SU-DHL-6 (cell line): ENCODE results near the gene CYP4F22.

Experiments
- H2AFZ ChIP-seq: fragments of 200-600 bp; sonication (generic); 2 replicates; pipeline ENCODE4 v1.6.1; 2014; ENCODE audit warnings: low read depth, mild to moderate bottlenecking, moderate library complexity, mixed read lengths, antibody characterized with exemption, low read length; ENCODE audit not compliant: severe bottlenecking
- H3F3A ChIP-seq: fragments of 200-600 bp; shearing (Covaris generic); 2 replicates; pipeline ENCODE4 v1.6.0; 2016; ENCODE audit warnings: antibody characterized with exemption, mild to moderate bottlenecking; ENCODE audit not compliant: insufficient read depth
- H3K27ac ChIP-seq: fragments of 200-600 bp; sonication (generic); 2 replicates; pipeline ENCODE4 v1.5.1; 2016; ENCODE audit warnings: low read depth, mild to moderate bottlenecking, low read length, moderate library complexity, mixed read lengths
- H3K27me3 ChIP-seq: fragments of 200-600 bp; sonication (generic), shearing (Covaris generic); 2 replicates; pipeline ENCODE4 v1.6.0; 2014; ENCODE audit warnings: mild to moderate bottlenecking, low read length
- H3K36me3 ChIP-seq: fragments of 200-600 bp; sonication (generic); 2 replicates; pipeline ENCODE4 v1.6.1; 2014; ENCODE audit warnings: mild to moderate bottlenecking, low read length, mixed read lengths
- H3K4me2 ChIP-seq: fragments of 300-600, 200-600 bp; shearing (Covaris generic), sonication (generic); 2 replicates; pipeline ENCODE4 v1.6.0; 2014; ENCODE audit warnings: low read length, low read depth, mild to moderate bottlenecking; ENCODE audit not compliant: poor library complexity, severe bottlenecking
- H3K4me3 ChIP-seq: fragments of 200-600 bp; sonication (generic); 2 replicates; pipeline ENCODE4 v1.5.1; 2014; ENCODE audit warnings: antibody characterized with exemption, low read length, mild to moderate bottlenecking, mixed read lengths; ENCODE audit not compliant: insufficient read depth, poor library complexity, severe bottlenecking
- H3K79me2 ChIP-seq: fragments of 200-600 bp; sonication (generic); 2 replicates; pipeline ENCODE4 v1.6.1; 2014; ENCODE audit warnings: mild to moderate bottlenecking, low read length, moderate library complexity; ENCODE audit not compliant: insufficient read depth
- H3K9ac ChIP-seq: fragments of 200-600 bp; sonication (generic); 2 replicates; pipeline ENCODE4 v1.7.0; 2014; ENCODE audit warnings: mild to moderate bottlenecking, low read length
- H3K9me2 ChIP-seq: fragments of 200-600 bp; sonication (generic); replicated peaks from 2 replicates; pipeline ENCODE4 v1.6.1; 2014; ENCODE audit warnings: low read length; ENCODE audit not compliant: insufficient read depth
- H3K9me3 ChIP-seq: fragments of 200-600 bp; sonication (generic); 2 replicates; pipeline ENCODE4 v1.6.1; 2014; ENCODE audit warnings: low read length, mixed read lengths; ENCODE audit not compliant: insufficient read depth
- H4K20me1 ChIP-seq: fragments of 200-600 bp; sonication (generic); 2 replicates; pipeline ENCODE4 v1.6.1; 2014; ENCODE audit warnings: low read depth, mild to moderate bottlenecking, antibody characterized with exemption, low read length, moderate library complexity, mixed read lengths
- CTCF ChIP-seq: fragments of 200-600 bp; sonication (generic); IDR thresholded peaks from one replicate; pipeline ENCODE4 v1.5.1; 2017; ENCODE audit warnings: antibody characterized with exemption, mild to moderate bottlenecking, low read length, moderate library complexity; ENCODE audit not compliant: insufficient read depth, poor library complexity, severe bottlenecking
- EZH2phosphoT487 ChIP-seq: fragments of 200-600 bp; sonication (generic), shearing (Covaris generic); conservative IDR thresholded peaks from 2 replicates; pipeline ENCODE4 v1.6.1; 2018; ENCODE audit warnings: mild to moderate bottlenecking, antibody characterized with exemption, low read length, moderate library complexity, mixed read lengths

The CYP4F22 gene

DNA sequence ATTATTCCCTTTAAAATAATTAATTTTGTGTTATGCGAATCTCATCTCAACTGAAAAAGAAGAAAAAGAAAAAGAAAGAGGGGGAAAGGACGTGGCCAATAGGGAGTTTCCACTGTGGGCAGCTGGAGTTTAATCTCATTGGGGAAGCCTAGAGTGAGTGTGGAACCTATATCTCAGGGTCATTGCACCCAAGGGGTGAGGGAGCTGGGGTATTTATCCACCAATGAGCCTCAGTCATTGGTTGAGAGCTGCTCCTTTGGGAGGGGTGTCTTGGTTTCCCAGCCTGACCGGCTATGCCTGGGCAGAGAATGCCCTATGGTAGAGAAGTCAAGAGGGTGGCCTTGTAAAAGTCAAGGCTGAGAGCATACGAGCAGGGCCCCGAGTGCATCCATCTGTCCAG, 16.5 kb downstream of the CYP4F22 start:
- no peaks in the 10 kb centered on the region for H3K27me3 ChIP-seq
- TF ChIP-seq EZH2phosphoT487 (no peak), CTCF (no peak)
- no peaks in the 10 kb centered on the region for H3F3A ChIP-seq
- no peaks in the 10 kb centered on the region for H3K79me2 ChIP-seq
- H3K9me3 ChIP-seq = no peaks in the 10 kb centered on the region
- H4K20me1 ChIP-seq = no peaks in the 10 kb centered on the region
- no peak overlapping the region for H2AFZ ChIP-seq
- H3K36me3 ChIP-seq = no peaks in the 10 kb centered on the region
- no peak overlapping the region for H3K4me3 ChIP-seq
- H3K9ac ChIP-seq = no peak overlapping the region
- no peaks in the 10 kb centered on the region for H3K9me2 ChIP-seq
- no peak overlapping the region for H3K27ac ChIP-seq
- H3K4me2 ChIP-seq = no peak overlapping the region

- no peak overlapping the region for H3K27ac ChIP-seq
- no peak for TF ChIP-seq CTCF
- TF ChIP-seq EZH2phosphoT487 = no peak
- no peaks in the 10 kb centered on the region for H3K9me2 ChIP-seq
- no peak overlapping the region for H3K4me2 ChIP-seq
- H3K36me3 ChIP-seq = no peaks in the 10 kb centered on the region
- H3K9me3 ChIP-seq = peaks cover 3% of the 10 kb centered on the region; the same call in 1 of the 2 replicates
- H3K27me3 ChIP-seq = no peaks in the 10 kb centered on the region
- H3K4me3 ChIP-seq = no peak overlapping the region
- no peak overlapping the region for H2AFZ ChIP-seq
- H3K9ac ChIP-seq = no peak overlapping the region
- H3K79me2 ChIP-seq = no peaks in the 10 kb centered on the region
- no peaks in the 10 kb centered on the region for H3F3A ChIP-seq
- H4K20me1 ChIP-seq = no peaks in the 10 kb centered on the region
Measured at GRCh38 chr19:15525291-15525690, 17.0 kb downstream of the CYP4F22 start.

- no peak overlapping the region for H3K27ac ChIP-seq
- no peaks in the 10 kb centered on the region for H3F3A ChIP-seq
- no peak overlapping the region for H3K9ac ChIP-seq
- H3K9me2 ChIP-seq = no peaks in the 10 kb centered on the region
- H2AFZ ChIP-seq = no peak overlapping the region
- no peak overlapping the region for H3K4me2 ChIP-seq
- TF ChIP-seq EZH2phosphoT487 (no peak), CTCF (no peak)
- no peaks in the 10 kb centered on the region for H3K79me2 ChIP-seq
- peaks cover 7% of the 10 kb centered on the region; the same call in 1 of the 2 replicates for H3K9me3 ChIP-seq
- H3K4me3 ChIP-seq = no peak overlapping the region
- no peaks in the 10 kb centered on the region for H3K36me3 ChIP-seq
- H3K27me3 ChIP-seq = no peaks in the 10 kb centered on the region
- no peaks in the 10 kb centered on the region for H4K20me1 ChIP-seq
Measured at GRCh38 chr19:15526408-15526807, 18.1 kb downstream of the CYP4F22 start.

GRCh38 chr19:15527705-15528104, 19.4 kb downstream of the CYP4F22 start:
- H3K27me3 ChIP-seq = no peaks in the 10 kb centered on the region
- no peak overlapping the region for H3K4me2 ChIP-seq
- no peaks in the 10 kb centered on the region for H3K9me2 ChIP-seq
- H3K4me3 ChIP-seq = no peak overlapping the region
- no peaks in the 10 kb centered on the region for H3K79me2 ChIP-seq
- H3K36me3 ChIP-seq = no peaks in the 10 kb centered on the region
- no peak for TF ChIP-seq CTCF
- TF ChIP-seq EZH2phosphoT487 = no peak
- peaks cover 7% of the 10 kb centered on the region; the same call in 1 of the 2 replicates for H3K9me3 ChIP-seq
- H3F3A ChIP-seq = no peaks in the 10 kb centered on the region
- no peak overlapping the region for H3K9ac ChIP-seq
- no peak overlapping the region for H3K27ac ChIP-seq
- H2AFZ ChIP-seq = no peak overlapping the region
- H4K20me1 ChIP-seq = no peaks in the 10 kb centered on the region
